HG02852 (cell line): Measurements from ENCODE around the gene VSTM2L.

Experiments used
- ATAC-seq: cut with Tn5 transposase; IDR thresholded peaks from one replicate; pipeline ENCODE4 v1.9.1; 2021; ENCODE audit warnings: mild to moderate bottlenecking, moderate library complexity; ENCODE audit not compliant: unreplicated experiment

Gene VSTM2L

GRCh38 chr20:37986044-37986858, 83.3 kb downstream of the VSTM2L start:
- no peak for ATAC-seq

GRCh38 chr20:37986873-37987601, 84.1 kb downstream of the VSTM2L start:
- ATAC-seq = no peak

GRCh38 chr20:37987602-37988290, 84.8 kb downstream of the VSTM2L start:
- no peak for ATAC-seq

- no peak for ATAC-seq
These were observed 85.5 kb downstream of the VSTM2L start for GRCh38 chr20:37988306-37988954.

- ATAC-seq = no peak
These were observed 86.8 kb downstream of the VSTM2L start for GRCh38 chr20:37989601-37990295.

GRCh38 chr20:37990571-37991151, 87.7 kb downstream of the VSTM2L start:
- peak; percentile 94 for ATAC-seq

- ATAC-seq = no peak
These were observed 88.4 kb downstream of the VSTM2L start for GRCh38 chr20:37991157-37991866.

GRCh38 chr20:37991908-37992307, 89.0 kb downstream of the VSTM2L start:
- ATAC-seq = no peak

- ATAC-seq = no peak
These were observed 90.0 kb downstream of the VSTM2L start for GRCh38 chr20:37992802-37993409.

- ATAC-seq = no peak
These were observed 91.6 kb downstream of the VSTM2L start for GRCh38 chr20:37994512-37994911.
